HL-60 (cell line): Measurements from ENCODE around the gene ACER2.
"Not testable (repeated sequence)": the region's sequence is repeated elsewhere in the genome, so short reads cannot be mapped to it uniquely, and the experiment has no call there.

Experiments
- DNase-seq, 2 experiments: peaks; one replicate each; pipeline ENCODE4 v3.0.0-alpha.2; 2010 to 2020; ENCODE audit warnings: low read depth in 1 of 2, low spot score in 1 of 2
- H3K27ac ChIP-seq: fragments of 250-450 bp; sonication (Bioruptor Pico); replicated peaks from 2 replicates; pipeline ENCODE4 v1.5.1; 2020; ENCODE audit warnings: mild to moderate bottlenecking, moderate library complexity
- H3K27me3 ChIP-seq: fragments of 250-450 bp; sonication (Bioruptor Pico); 2 replicates; pipeline ENCODE4 v1.5.1; 2021; ENCODE audit warnings: mild to moderate bottlenecking, moderate library complexity; ENCODE audit not compliant: insufficient read depth, poor library complexity, severe bottlenecking
- H3K4me3 ChIP-seq: replicated peaks from 2 replicates; pipeline ENCODE4 v1.5.1; 2011; ENCODE audit warnings: mild to moderate bottlenecking, control low read depth, low read length; ENCODE audit not compliant: insufficient read depth
- CTCF ChIP-seq: IDR thresholded peaks from one replicate; pipeline ENCODE4 v1.5.1; 2011; ENCODE audit warnings: low read length, control low read depth, inconsistent platforms; ENCODE audit not compliant: insufficient read depth
- GABPA ChIP-seq: IDR thresholded peaks from 2 replicates; pipeline ENCODE4 v1.6.1; 2012; ENCODE audit warnings: low read depth
- POLR2AphosphoS5 ChIP-seq: IDR thresholded peaks from 2 replicates; pipeline ENCODE4 v1.6.1; 2012; ENCODE audit warnings: low read depth
- REST ChIP-seq: IDR thresholded peaks from 2 replicates; pipeline ENCODE4 v1.6.1; 2012; ENCODE audit warnings: low read depth; ENCODE audit not compliant: insufficient replicate concordance
- SPI1 ChIP-seq: IDR thresholded peaks from 2 replicates; pipeline ENCODE4 v1.6.1; 2012; ENCODE audit warnings: low read depth, mild to moderate bottlenecking, borderline replicate concordance

ACER2 gene

GRCh38 chr9:19397845-19398244, 11.0 kb upstream of the ACER2 start:
- TF ChIP-seq REST = no peak
- no peak for TF ChIP-seq SPI1
- no peak for TF ChIP-seq GABPA
- TF ChIP-seq POLR2AphosphoS5 = no peak
- Histone ChIP-seq H3K27ac (no peak overlapping the region), H3K27me3 (no peaks in the 10 kb centered on the region), H3K4me3 (no peak overlapping the region)
- no peak for DNase-seq

- H3K27me3 ChIP-seq, H3K27ac ChIP-seq, H3K4me3 ChIP-seq, DNase-seq: not testable (repeated sequence)
These were observed 5.6 kb upstream of the ACER2 start for GRCh38 chr9:19403231-19403630.

GRCh38 chr9:19404283-19405075, 4.3 kb upstream of the ACER2 start:
- H3K4me3 ChIP-seq = no peak overlapping the region
- TF ChIP-seq CTCF (no peak), REST (no peak), SPI1 (no peak), POLR2AphosphoS5 (no peak), GABPA (no peak)
- DNase-seq = no peak
- no peaks in the 10 kb centered on the region for H3K27me3 ChIP-seq
- H3K27ac ChIP-seq = no peak overlapping the region

- no peak for TF ChIP-seq POLR2AphosphoS5
- TF ChIP-seq CTCF = no peak
- no peak for TF ChIP-seq REST
- no peak for TF ChIP-seq SPI1
- TF ChIP-seq GABPA = no peak
- no peak overlapping the region for H3K27ac ChIP-seq
These were observed 3.0 kb upstream of the ACER2 start for GRCh38 chr9:19405771-19406170.

More at GRCh38 chr9:19405771-19406170, 3.0 kb upstream of the ACER2 start:
- H3K4me3 ChIP-seq = no peak overlapping the region
- no peaks in the 10 kb centered on the region for H3K27me3 ChIP-seq
- DNase-seq = no peak
